K562 (cell line): ENCODE measurements around the gene CHMP1A. TPM values are rescaled to one million over a fixed set of nuclear protein-coding genes. Genes with fewer than 3 reads are reported as not detected.
A peak's percentile ranks its signal among the peaks of the same experiment; 100 is the strongest.

ENCODE experiments used
- ATAC-seq: fragments of 200-7000 bp; cut with Tn5 transposase; 3 replicates; pipeline ENCODE4 v1.9.1; 2020; ENCODE audit warnings: moderate library complexity
- BruUV-seq: library from RNA; stranded (reverse); fragments of 400-500 nt; replicated peaks from 2 replicates; lab custom pipeline; 2021; lab: Mats Ljungman, UMichigan
- CTCF ChIA-PET: fragments of 300-600 bp; formaldehyde crosslinking; extraction: SDS; loops from one replicate; lab custom pipeline; 2021; ENCODE audit warnings: low intra/inter-chr PET ratio; lab: Yijun Ruan, JAX
- POLR2A ChIA-PET: fragments of 300-600, 350-650 bp; sonication (Branson Sonifier 250); formaldehyde crosslinking; extraction: SDS; loops from one replicate; lab custom pipeline; 2021; ENCODE audit warnings: antibody characterized with exemption, inconsistent platforms; lab: Yijun Ruan, JAX
- DNase-seq, 4 experiments: peaks; one replicate each; pipeline versions ENCODE4 v3.0.0 to v3.0.0-alpha.2; 2011 to 2018; ENCODE audit warnings: low spot score in 3 of 4, mixed read lengths in 3 of 4; ENCODE audit errors: extremely low read depth in 1 of 4
- FAIRE-seq: peaks from 2 replicates; lab custom pipeline; 2011; peaks lifted over from hg19 to GRCh38; lab: Jason Lieb, UNC
- H2AFZ ChIP-seq: 2 replicates; pipeline ENCODE4 v1.6.0; 2011; ENCODE audit warnings: low read depth, low read length, control low read depth, inconsistent platforms
- H3K27ac ChIP-seq: fragments of 200-600 bp; 3 replicates; pipeline ENCODE4 v1.8.0; 2011; ENCODE audit warnings: low read depth, mild to moderate bottlenecking, control low read depth, inconsistent platforms, low read length, moderate library complexity, mixed read lengths; ENCODE audit errors: extremely low read depth
- H3K27me3 ChIP-seq, 2 experiments: fragments of 300-600 bp in 1 of 2; 2 replicates in 1 of 2; 3 replicates in 1 of 2; pipeline versions ENCODE4 v1.6.0 to v1.8.0; 2011; ENCODE audit warnings: inconsistent platforms in 2 of 2, low read length in 2 of 2, mild to moderate bottlenecking in 1 of 2, mixed read lengths in 1 of 2, moderate library complexity in 1 of 2; ENCODE audit not compliant: control insufficient read depth in 2 of 2, insufficient read depth in 2 of 2
- H3K36me3 ChIP-seq: fragments of 300-600 bp; 3 replicates; pipeline ENCODE4 v1.8.0; 2011; ENCODE audit warnings: mild to moderate bottlenecking, low read length, inconsistent platforms; ENCODE audit not compliant: control insufficient read depth, insufficient read depth
- H3K4me1 ChIP-seq, 2 experiments: fragments of 200-600 bp in 1 of 2; replicated peaks in 1 of 2; 2 replicates in 1 of 2; 3 replicates in 1 of 2; pipeline versions ENCODE4 v1.5.1 to v1.8.0; 2011; ENCODE audit warnings: inconsistent platforms in 2 of 2, low read length in 2 of 2, mild to moderate bottlenecking in 1 of 2, mixed read lengths in 1 of 2, moderate library complexity in 1 of 2; ENCODE audit not compliant: control insufficient read depth in 2 of 2, insufficient read depth in 2 of 2
- H3K4me2 ChIP-seq: 2 replicates; pipeline ENCODE4 v1.6.1; 2011; ENCODE audit warnings: low read length, control low read depth, inconsistent platforms, mixed read lengths; ENCODE audit not compliant: insufficient read depth
- H3K4me3 ChIP-seq: fragments of 200-600 bp; sonication (generic), shearing (Covaris generic); 2 replicates; pipeline ENCODE4 v1.5.1; 2016; ENCODE audit warnings: control low read depth, inconsistent platforms
- H3K79me2 ChIP-seq: fragments of 200-600 bp; 3 replicates; pipeline ENCODE4 v1.8.0; 2011; ENCODE audit warnings: low read length, inconsistent platforms; ENCODE audit not compliant: control insufficient read depth, insufficient read depth
- H3K9ac ChIP-seq, 2 experiments: 2 replicates each; pipeline versions ENCODE4 v1.6.0 to v1.6.1; 2011; ENCODE audit warnings: low read depth in 2 of 2, low read length in 2 of 2, control low read depth in 1 of 2, inconsistent platforms in 1 of 2, mild to moderate bottlenecking in 1 of 2, mixed read lengths in 1 of 2; ENCODE audit not compliant: insufficient read depth in 1 of 2
- H3K9me1 ChIP-seq: one replicate; pipeline ENCODE4 v1.6.0; 2011; ENCODE audit warnings: inconsistent platforms, mild to moderate bottlenecking, low read length, moderate library complexity; ENCODE audit not compliant: control insufficient read depth, insufficient read depth
- H3K9me3 ChIP-seq: replicated peaks from 2 replicates; pipeline ENCODE4 v1.5.1; 2011; ENCODE audit warnings: low read depth, low read length, inconsistent platforms; ENCODE audit not compliant: control insufficient read depth, insufficient read depth
- H4K20me1 ChIP-seq: replicated peaks from 2 replicates; pipeline ENCODE4 v1.6.1; 2011; ENCODE audit warnings: low read length, inconsistent platforms, mixed read lengths; ENCODE audit not compliant: control insufficient read depth, insufficient read depth
- ZNF584 ChIP-seq: fragments of 200-800 bp; sonication (Bioruptor generic); IDR thresholded peaks from 2 replicates; pipeline ENCODE4 v1.6.1; 2016; ENCODE audit warnings: low read depth, mild to moderate bottlenecking, missing genetic modification characterization, missing compliant biosample characterization
- WGBS: fragments of 100-300 bp; shearing (Covaris generic); methylation state at CpG from one replicate; pipeline ENCODE4 v1.1.6; 2016; ENCODE audit warnings: low coverage, mixed read lengths; ENCODE audit not compliant: insufficient coverage; ENCODE audit errors: missing lambda C conversion rate; 5-methylcytosine and 5-hydroxymethylcytosine counted together
- in situ Hi-C: fragments of 300-500 bp; cut with MboI; formaldehyde crosslinking; loops from 4 replicates; pipeline ENCODE4 v1.15.0; 2018; ENCODE audit warnings: inconsistent platforms, mixed read lengths
- intact Hi-C: fragments of 100-400 bp; cut with micrococcal nuclease; formaldehyde crosslinking; loops from 2 replicates; pipeline ENCODE4 v1.14.2; 2022
- polyA plus RNA-seq, 8 experiments: library from polyadenylated mRNA; depleted of rRNA in 4 of 8; stranded (reverse) in 5 of 8; unstranded in 3 of 8; fragments of >200 nt; fragmentation: Nextera tagmentation in 2 of 8; fragmentation: Illumina TruSeq in 1 of 8; extraction: Ambion mirVana in 2 of 8; extraction: Trizol in 1 of 8; gene quantifications; 2 replicates each; pipeline versions ENCODE4 v1.2.1 to v1.2.3, GENCODE V29; 2011 to 2014; ENCODE audit warnings: inconsistent platforms in 1 of 8, missing spikeins in 1 of 8
- total RNA-seq, 7 experiments: library from RNA; depleted of rRNA in 6 of 7; stranded (reverse); fragments of >200 nt in 6 of 7; fragmentation: Illumina TruSeq in 2 of 7; extraction: Trizol in 2 of 7; gene quantifications; 2 replicates each; pipeline versions ENCODE4 v1.2.1 to v1.2.3, GENCODE V29; 2011 to 2021; ENCODE audit warnings: low replicate concordance in 1 of 7
- TF ChIP-seq, protein P1 (sequence below), 3 experiments: fragments of 200-800 bp in 1 of 3; fragments of 250-450 bp in 1 of 3; fragments of 450-650 bp in 1 of 3; sonication (Bioruptor Pico) in 1 of 3; sonication (Bioruptor generic) in 1 of 3; formaldehyde crosslinking in 1 of 3; IDR thresholded peaks; 2 replicates each; pipeline versions ENCODE4 v1.6.1 to v1.8.0; 2016 to 2022; ENCODE audit warnings: mild to moderate bottlenecking in 2 of 3, missing genetic modification characterization in 2 of 3, missing compliant biosample characterization in 1 of 3, moderate library complexity in 1 of 3

CHMP1A gene
- total and polyA plus RNA-seq, 9 of the 15 experiments (the other 6 are each of a cell fraction or from before 2014, with no cell fraction given): 0.83 to 79.9 (median 45.2) TPM

DNA sequence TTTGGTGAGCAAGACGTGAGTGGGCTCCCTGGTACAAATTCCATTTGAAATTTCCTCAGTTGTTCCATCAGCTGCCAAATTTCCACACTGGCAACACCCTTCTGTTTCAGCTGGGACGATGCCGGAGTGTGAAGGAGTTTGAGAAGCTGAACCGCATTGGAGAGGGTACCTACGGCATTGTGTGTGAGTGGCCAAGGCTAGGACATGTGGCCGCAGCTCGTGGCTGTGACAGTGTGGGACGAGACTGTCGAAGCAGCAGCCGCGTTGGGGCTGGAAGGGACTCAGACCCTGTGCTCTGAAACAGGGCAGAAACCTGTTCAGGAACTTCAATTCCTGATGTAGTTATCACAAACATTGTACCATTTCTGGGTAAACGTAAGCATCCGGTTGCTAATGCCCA is 31.6 kb upstream of the CHMP1A start:
- no peak for ATAC-seq

More for the DNA sequence above, 31.6 kb upstream of the CHMP1A start:
- in situ Hi-C loops: no loop called here
- H3K27me3 ChIP-seq: no peaks in the 10 kb centered on the region
- no peak for DNase-seq
- 98% methylated on average over 13 of the region's 13 CpGs for WGBS
- no peak overlapping the region for H3K4me3 ChIP-seq
- H3K4me1 ChIP-seq: peaks cover 6 to 38% of the 10 kb centered on the region in 2 experiments
- no TSS peak for BruUV-seq
- H3K4me2 ChIP-seq: no peak overlapping the region
- no peaks in the 10 kb centered on the region for H3K9me1 ChIP-seq
- H3K79me2 ChIP-seq: peaks cover 25% of the 10 kb centered on the region
- no peak overlapping the region for H2AFZ ChIP-seq
- H4K20me1 ChIP-seq: 0 out of 2 replicates have a peak, but pooled peaks cover 7% of the 10 kb centered on the region
- TF ChIP-seq, protein P1, sequence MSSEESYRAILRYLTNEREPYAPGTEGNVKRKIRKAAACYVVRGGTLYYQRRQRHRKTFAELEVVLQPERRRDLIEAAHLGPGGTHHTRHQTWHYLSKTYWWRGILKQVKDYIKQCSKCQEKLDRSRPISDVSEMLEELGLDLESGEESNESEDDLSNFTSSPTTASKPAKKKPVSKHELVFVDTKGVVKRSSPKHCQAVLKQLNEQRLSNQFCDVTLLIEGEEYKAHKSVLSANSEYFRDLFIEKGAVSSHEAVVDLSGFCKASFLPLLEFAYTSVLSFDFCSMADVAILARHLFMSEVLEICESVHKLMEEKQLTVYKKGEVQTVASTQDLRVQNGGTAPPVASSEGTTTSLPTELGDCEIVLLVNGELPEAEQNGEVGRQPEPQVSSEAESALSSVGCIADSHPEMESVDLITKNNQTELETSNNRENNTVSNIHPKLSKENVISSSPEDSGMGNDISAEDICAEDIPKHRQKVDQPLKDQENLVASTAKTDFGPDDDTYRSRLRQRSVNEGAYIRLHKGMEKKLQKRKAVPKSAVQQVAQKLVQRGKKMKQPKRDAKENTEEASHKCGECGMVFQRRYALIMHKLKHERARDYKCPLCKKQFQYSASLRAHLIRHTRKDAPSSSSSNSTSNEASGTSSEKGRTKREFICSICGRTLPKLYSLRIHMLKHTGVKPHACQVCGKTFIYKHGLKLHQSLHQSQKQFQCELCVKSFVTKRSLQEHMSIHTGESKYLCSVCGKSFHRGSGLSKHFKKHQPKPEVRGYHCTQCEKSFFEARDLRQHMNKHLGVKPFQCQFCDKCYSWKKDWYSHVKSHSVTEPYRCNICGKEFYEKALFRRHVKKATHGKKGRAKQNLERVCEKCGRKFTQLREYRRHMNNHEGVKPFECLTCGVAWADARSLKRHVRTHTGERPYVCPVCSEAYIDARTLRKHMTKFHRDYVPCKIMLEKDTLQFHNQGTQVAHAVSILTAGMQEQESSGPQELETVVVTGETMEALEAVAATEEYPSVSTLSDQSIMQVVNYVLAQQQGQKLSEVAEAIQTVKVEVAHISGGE (CRISPR knock-in tag; IDR thresholded peaks at IDR 0.05): peak in 1 of 3 experiments; percentile 21; a peak in 1 of 6 replicates
- TF ChIP-seq ZNF584 (CRISPR knock-in tag): no peak
- TF ChIP-seq, all 486 proteins: peak for 1
- no peak overlapping the region for H3K27ac ChIP-seq
- 0 out of 2 replicates have a peak, but pooled peaks cover 3% of the 10 kb centered on the region for H3K9me3 ChIP-seq
- H3K9ac ChIP-seq: peak overlapping the region in 1 of 2 experiments; percentile 83; a peak in 2 of 4 replicates
- FAIRE-seq: no peak
- H3K36me3 ChIP-seq: peaks cover 55% of the 10 kb centered on the region; the same call in 2 of the 3 replicates
- POLR2A ChIA-PET: interaction anchor here (0.7 to 1.5 kb wide), 3 partner anchors 8 to 15 kb away, joined by 3 to 4 read pairs (median 3); no protein-coding TSS in a partner anchor
- CTCF ChIA-PET: no interaction called here
- intact Hi-C loops: no loop called here
